Adrenal gland (tissue), 12 donors: ENCODE measurements around the gene METTL16. TPM values are rescaled to one million over a fixed set of nuclear protein-coding genes. Genes with fewer than 3 reads are reported as not detected.

Source experiments
- DNase-seq, 7 donors: peaks; one replicate each; pipeline ENCODE4 v3.0.0-alpha.2; 2019 to 2020
- H3K27ac ChIP-seq, 5 donors: fragments of 200-600 bp; sonication (generic) in 4 of 5; 1 replicate in 3 of 5; 2 replicates in 2 of 5; pipeline versions ENCODE4 v1.5.1 to v1.8.0; 2016 to 2020; ENCODE audit warnings: mild to moderate bottlenecking in 1 of 5
- H3K27me3 ChIP-seq: fragments of 200-600 bp; 2 replicates; pipeline ENCODE4 v1.8.0; 2021
- H3K36me3 ChIP-seq, 2 donors: fragments of 200-600 bp; replicated peaks in 1 of 2; 1 replicate in 1 of 2; 2 replicates in 1 of 2; pipeline versions ENCODE4 v1.5.1 to v1.8.0; 2018 to 2022
- H3K4me1 ChIP-seq, 2 donors: fragments of 200-600 bp; replicated peaks in 1 of 2; 1 replicate in 1 of 2; 2 replicates in 1 of 2; pipeline versions ENCODE4 v1.5.1 to v1.8.0; 2018 to 2021
- H3K4me3 ChIP-seq, 4 donors: fragments of 200-600 bp; sonication (generic) in 3 of 4; one replicate each; pipeline ENCODE4 v1.5.1; 2016 to 2018
- H3K9me3 ChIP-seq, 3 donors: fragments of 200-600 bp; sonication (generic) in 1 of 3; replicated peaks in 1 of 3; 1 replicate in 2 of 3; 2 replicates in 1 of 3; pipeline versions ENCODE4 v1.5.1 to v1.8.0; 2016 to 2021
- CTCF ChIP-seq, 6 experiments: fragments of 450-650 bp in 4 of 6; fragments of 200-600 bp in 2 of 6; sonication (generic) in 1 of 6; IDR thresholded peaks; 1 replicate in 5 of 6; 2 replicates in 1 of 6; pipeline versions ENCODE4 v1.5.1 to v1.8.0; 2016 to 2021; ENCODE audit warnings: antibody characterized with exemption in 6 of 6, mild to moderate bottlenecking in 2 of 6, moderate library complexity in 1 of 6
- POLR2A ChIP-seq, 2 donors: fragments of 450-650 bp; IDR thresholded peaks; one replicate each; pipeline ENCODE4 v1.6.1; 2017; ENCODE audit warnings: antibody characterized with exemption in 2 of 2, mild to moderate bottlenecking in 2 of 2, moderate library complexity in 1 of 2
- WGBS, 4 donors: extraction: QIAGEN DNeasy Blood & Tissue Kit in 2 of 4; methylation state at CpG; one replicate each; pipeline versions ENCODE4 v1.1.5 to v1.1.7; 2013 to 2017; 5-methylcytosine and 5-hydroxymethylcytosine counted together
- intact Hi-C, 2 donors: fragments of 100-400 bp; cut with DNase I; formaldehyde crosslinking; loops; one replicate each; pipeline versions ENCODE4 v1.14.1 to v1.15.0; 2022 to 2023
- polyA plus RNA-seq, 3 donors: library from polyadenylated mRNA; stranded (reverse); fragments of 200-250 nt in 2 of 3; fragments of 350-450 nt in 1 of 3; fragmentation: Illumina TruSeq in 1 of 3; extraction: RNeasy Lipid Tissue Mini Kit (QIAGEN cat#74804) in 1 of 3; gene quantifications; one replicate each; pipeline ENCODE4 v1.2.3, GENCODE V29; 2013 to 2014
- total RNA-seq, 9 donors: library from RNA; depleted of rRNA in 4 of 9; stranded (reverse); fragments of >200 nt in 4 of 9; fragments of 120-200 nt in 1 of 9; fragmentation: NEBNext Ultra II Directional in 1 of 9; extraction: Animal tissue kit (Norgen Biotek cat#: 25700) in 1 of 9; gene quantifications; one replicate each; pipeline versions ENCODE4 v1.1.0 to v1.2.4, GENCODE V29; 2013 to 2023
- donor health status: healthy with polysubstance abuse.
- donor health status: Bipolar disorder and iron deficiency.
- donor health status: DM: yes; HTN: yes; CAD: no.
- donor health status: DM: no; HTN: no; CAD: no.
- donor health status: DM: no; HTN: no; CAD: no.
- donor health status: DM: yes; HTN: yes; CAD: no.

Gene METTL16
- total and polyA plus RNA-seq, 12 donors, result 15.3 to 94.7 (median 33.2) TPM

GRCh38 chr17:2372681-2373080 is 139.0 kb downstream of the METTL16 start:
- Histone ChIP-seq H3K4me3 (no peak overlapping the region), H3K9me3 (no peaks in the 10 kb centered on the region), H3K27me3 (no peaks in the 10 kb centered on the region), H3K4me1 (no peaks in the 10 kb centered on the region), H3K36me3 (peaks cover 0 to 23% of the 10 kb centered on the region in 2 donors), H3K27ac (no peak overlapping the region)
- intact Hi-C loops, result no loop called here
- DNase-seq, result no peak
- WGBS, 4 donors, result 92 to 98% (median 94%) methylated on average over 7 to 16 of the region's 16 CpGs
- no peak for TF ChIP-seq CTCF (IDR thresholded peaks at IDR 0.05)

- H3K9me3 ChIP-seq, result no peaks in the 10 kb centered on the region
- H3K27me3 ChIP-seq, result no peaks in the 10 kb centered on the region
- no peak overlapping the region for H3K4me3 ChIP-seq
- H3K27ac ChIP-seq, result no peak overlapping the region
- H3K4me1 ChIP-seq, result no peaks in the 10 kb centered on the region
- DNase-seq, result no peak
- no peak for TF ChIP-seq POLR2A (IDR thresholded peaks at IDR 0.05)
- TF ChIP-seq CTCF (IDR thresholded peaks at IDR 0.05), result no peak
- intact Hi-C loops, result no loop called here
- 88 to 96% (median 91%) methylated on average over 12 to 26 of the region's 26 CpGs for WGBS, 4 donors
- H3K36me3 ChIP-seq, result peaks cover 0 to 24% of the 10 kb centered on the region in 2 donors
Measured at GRCh38 chr17:2372180-2372579, 139.5 kb downstream of the METTL16 start.

- peaks cover 0 to 28% of the 10 kb centered on the region in 2 donors for H3K36me3 ChIP-seq
Measured at GRCh38 chr17:2371183-2372130, 140.2 kb downstream of the METTL16 start.

GRCh38 chr17:2370211-2370589 is 141.5 kb downstream of the METTL16 start:
- Histone ChIP-seq H3K9me3 (no peaks in the 10 kb centered on the region), H3K27ac (no peak overlapping the region), H3K4me1 (no peaks in the 10 kb centered on the region), H3K36me3 (peaks cover 0 to 22% of the 10 kb centered on the region in 2 donors), H3K27me3 (no peaks in the 10 kb centered on the region), H3K4me3 (no peak overlapping the region)
- intact Hi-C loops, result no loop called here
- no peak for TF ChIP-seq CTCF (IDR thresholded peaks at IDR 0.05)
- no peak for TF ChIP-seq POLR2A (IDR thresholded peaks at IDR 0.05)
- WGBS, 4 donors, result 90 to 94% (median 90%) methylated on average over 7 to 11 of the region's 11 CpGs
- DNase-seq, result no peak

More at GRCh38 chr17:2371183-2372130, 140.2 kb downstream of the METTL16 start:
- no peaks in the 10 kb centered on the region for H3K27me3 ChIP-seq
- intact Hi-C loops, result no loop called here
- 91 to 96% (median 94%) methylated on average over 21 to 30 of the region's 30 CpGs for WGBS, 4 donors
- DNase-seq, result no peak
- TF ChIP-seq CTCF (IDR thresholded peaks at IDR 0.05), result no peak
- TF ChIP-seq POLR2A (IDR thresholded peaks at IDR 0.05), result no peak
- no peaks in the 10 kb centered on the region for H3K9me3 ChIP-seq
- no peak overlapping the region for H3K27ac ChIP-seq
- H3K4me3 ChIP-seq, result no peak overlapping the region
- no peaks in the 10 kb centered on the region for H3K4me1 ChIP-seq
